NOMO-1 treated with DMSO at 0.1 percent for 48 hours (cell line): ENCODE data around the gene KCNK6.

Source experiments
- DNase-seq: peaks from one replicate; lab custom pipeline; 2025; ENCODE audit not compliant: unreplicated experiment; lab: John Stamatoyannopoulos, UW

Gene KCNK6

GRCh38 chr19:38294090-38294489 lies 25.6 kb upstream of the KCNK6 start:
- no peak for DNase-seq

- no peak for DNase-seq
Observed at GRCh38 chr19:38298821-38299680, 20.6 kb upstream of the KCNK6 start.

- DNase-seq, result no peak
Observed at GRCh38 chr19:38303517-38304351, 15.9 kb upstream of the KCNK6 start, which contains the start of gene C19orf33. C19orf33 (plus strand) TSS chr19:38304251; CDS start chr19:38304262, 11 bp downstream.

GRCh38 chr19:38304352-38304865 lies 15.2 kb upstream of the KCNK6 start:
- no peak for DNase-seq

- no peak for DNase-seq
Observed at GRCh38 chr19:38304866-38305429, 14.7 kb upstream of the KCNK6 start.

GRCh38 chr19:38306236-38306635 lies 13.4 kb upstream of the KCNK6 start:
- no peak for DNase-seq

- no peak for DNase-seq
Observed at GRCh38 chr19:38307076-38307475, 12.6 kb upstream of the KCNK6 start.

- no peak for DNase-seq
Observed at GRCh38 chr19:38307597-38307996, 12.0 kb upstream of the KCNK6 start.

- DNase-seq, result no peak
Observed at GRCh38 chr19:38308006-38308766, 11.5 kb upstream of the KCNK6 start.

- no peak for DNase-seq
Observed at GRCh38 chr19:38308926-38309614, 10.6 kb upstream of the KCNK6 start.

- no peak for DNase-seq
Observed at GRCh38 chr19:38309615-38310278, 9.9 kb upstream of the KCNK6 start.

- DNase-seq, result no peak
Observed at GRCh38 chr19:38310279-38310670, 9.4 kb upstream of the KCNK6 start.

- DNase-seq, result no peak
Observed at GRCh38 chr19:38310986-38311385, 8.7 kb upstream of the KCNK6 start.

GRCh38 chr19:38315657-38316476 lies 3.8 kb upstream of the KCNK6 start, which contains the start of gene YIF1B:
YIF1B (minus strand) TSS chr19:38315947; CDS start chr19:38315917, 30 bp downstream.
- DNase-seq, result peak; percentile 97

- no peak for DNase-seq
Observed at GRCh38 chr19:38316477-38317067, 3.1 kb upstream of the KCNK6 start.

- peak; percentile 73 for DNase-seq
Observed at GRCh38 chr19:38317104-38317612, 2.5 kb upstream of the KCNK6 start.

GRCh38 chr19:38318660-38319059 lies 985 bp upstream of the KCNK6 start:
- no peak for DNase-seq

- no peak for DNase-seq
Observed at GRCh38 chr19:38320969-38321339, 1.3 kb downstream of the KCNK6 start.
